ENCODE measurements around the gene TMEM185B.
"Not testable (repeated sequence)": the region's sequence is repeated elsewhere in the genome, so short reads cannot be mapped to it uniquely, and the experiment has no call there.

TMEM185B gene

GRCh38 chr2:120238728-120239487 is 15.7 kb upstream of the TMEM185B start:
- H3K4me3 ChIP-seq (ENCODE audit: insufficient read length, low read depth): no peak overlapping the region
- peaks cover 36% of the 10 kb centered on the region for H3K4me1 ChIP-seq (ENCODE audit: insufficient read depth, insufficient read length)
- TF ChIP-seq SUZ12 (IDR thresholded peaks at IDR 0.05; ENCODE audit: extremely low read depth, insufficient read depth, insufficient read length): no peak
- no peak for TF ChIP-seq ZNF274 (IDR thresholded peaks at IDR 0.05; ENCODE audit: low read depth, low read length)
- TF ChIP-seq YY1 (IDR thresholded peaks at IDR 0.05; ENCODE audit: insufficient read depth, insufficient read length): no peak
- no peak for DNase-seq (ENCODE audit: low read depth, low spot score)
- no peaks in the 10 kb centered on the region for H3K27me3 ChIP-seq (ENCODE audit: insufficient read depth, insufficient read length)
- no peaks in the 10 kb centered on the region for H3K36me3 ChIP-seq (ENCODE audit: insufficient read depth, insufficient read length, low read length)
- no peaks in the 10 kb centered on the region for H3K9me3 ChIP-seq (ENCODE audit: insufficient read depth, low read length)
- peak overlapping the region; percentile 12 for H3K9ac ChIP-seq (ENCODE audit: insufficient read length, low read depth)

DNA sequence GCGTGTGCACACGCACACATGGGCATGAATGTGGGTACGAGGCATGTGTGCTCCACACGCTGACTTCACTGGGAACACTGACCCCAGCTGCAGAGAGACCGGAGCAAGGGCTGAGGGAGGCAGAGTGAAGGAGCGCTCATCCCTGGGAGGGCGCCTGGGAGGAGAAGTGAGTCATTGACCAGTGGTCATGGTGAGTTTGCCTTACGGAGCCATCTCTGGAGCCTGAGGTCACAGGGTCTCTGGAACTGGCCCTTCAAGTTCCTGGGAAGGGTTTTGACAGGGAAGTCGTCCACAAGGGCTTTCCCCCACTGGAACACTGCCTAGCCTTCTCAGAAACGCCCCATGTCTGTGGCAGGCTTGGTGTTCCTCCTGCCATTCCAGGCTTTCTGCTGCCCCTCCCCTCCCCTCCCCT is 14.3 kb upstream of the TMEM185B start:
- no peak for DNase-seq (ENCODE audit: low read depth, low spot score)
- peak overlapping the region; percentile 58 for H3K9ac ChIP-seq (ENCODE audit: insufficient read length, low read depth)
- H3K36me3 ChIP-seq (ENCODE audit: insufficient read depth, insufficient read length, low read length): no peaks in the 10 kb centered on the region
- TF ChIP-seq ZNF274 (IDR thresholded peaks at IDR 0.05; ENCODE audit: low read depth, low read length): no peak
- no peak for TF ChIP-seq SUZ12 (IDR thresholded peaks at IDR 0.05; ENCODE audit: extremely low read depth, insufficient read depth, insufficient read length)
- H3K4me3 ChIP-seq (ENCODE audit: insufficient read length, low read depth): no peak overlapping the region
- H3K9me3 ChIP-seq (ENCODE audit: insufficient read depth, low read length): no peaks in the 10 kb centered on the region
- H3K27me3 ChIP-seq (ENCODE audit: insufficient read depth, insufficient read length): no peaks in the 10 kb centered on the region
- peaks cover 30% of the 10 kb centered on the region for H3K4me1 ChIP-seq (ENCODE audit: insufficient read depth, insufficient read length)

- Histone ChIP-seq H3K4me1 (ENCODE audit: insufficient read depth, insufficient read length) (peaks cover 30% of the 10 kb centered on the region), H3K9me3 (ENCODE audit: insufficient read depth, low read length) (no peaks in the 10 kb centered on the region), H3K4me3 (ENCODE audit: insufficient read length, low read depth) (no peak overlapping the region), H3K36me3 (ENCODE audit: insufficient read depth, insufficient read length, low read length) (no peaks in the 10 kb centered on the region), H3K9ac (ENCODE audit: insufficient read length, low read depth) (no peak overlapping the region), H3K27me3 (ENCODE audit: insufficient read depth, insufficient read length) (no peaks in the 10 kb centered on the region)
- no peak for DNase-seq (ENCODE audit: low read depth, low spot score)
- TF ChIP-seq YY1 (IDR thresholded peaks at IDR 0.05; ENCODE audit: insufficient read depth, insufficient read length) (no peak), SUZ12 (IDR thresholded peaks at IDR 0.05; ENCODE audit: extremely low read depth, insufficient read depth, insufficient read length) (no peak), ZNF274 (IDR thresholded peaks at IDR 0.05; ENCODE audit: low read depth, low read length) (no peak)
These were observed 13.6 kb upstream of the TMEM185B start for GRCh38 chr2:120236791-120237190.

GRCh38 chr2:120236316-120236715 is 13.1 kb upstream of the TMEM185B start:
- DNase-seq (ENCODE audit: low read depth, low spot score): no peak
- TF ChIP-seq ZNF274 (IDR thresholded peaks at IDR 0.05; ENCODE audit: low read depth, low read length) (no peak), YY1 (IDR thresholded peaks at IDR 0.05; ENCODE audit: insufficient read depth, insufficient read length) (no peak), SUZ12 (IDR thresholded peaks at IDR 0.05; ENCODE audit: extremely low read depth, insufficient read depth, insufficient read length) (no peak)
- H3K27me3 ChIP-seq (ENCODE audit: insufficient read depth, insufficient read length): no peaks in the 10 kb centered on the region
- no peaks in the 10 kb centered on the region for H3K36me3 ChIP-seq (ENCODE audit: insufficient read depth, insufficient read length, low read length)
- H3K4me3 ChIP-seq (ENCODE audit: insufficient read length, low read depth): no peak overlapping the region
- peaks cover 30% of the 10 kb centered on the region for H3K4me1 ChIP-seq (ENCODE audit: insufficient read depth, insufficient read length)
- no peak overlapping the region for H3K9ac ChIP-seq (ENCODE audit: insufficient read length, low read depth)
- H3K9me3 ChIP-seq (ENCODE audit: insufficient read depth, low read length): no peaks in the 10 kb centered on the region

- Histone ChIP-seq H3K4me1 (ENCODE audit: insufficient read depth, insufficient read length) (peaks cover 27% of the 10 kb centered on the region), H3K27me3 (ENCODE audit: insufficient read depth, insufficient read length) (no peaks in the 10 kb centered on the region), H3K9me3 (ENCODE audit: insufficient read depth, low read length) (no peaks in the 10 kb centered on the region), H3K9ac (ENCODE audit: insufficient read length, low read depth) (no peak overlapping the region), H3K36me3 (ENCODE audit: insufficient read depth, insufficient read length, low read length) (no peaks in the 10 kb centered on the region), H3K4me3 (ENCODE audit: insufficient read length, low read depth) (no peak overlapping the region)
- DNase-seq (ENCODE audit: low read depth, low spot score): no peak
- TF ChIP-seq SUZ12 (IDR thresholded peaks at IDR 0.05; ENCODE audit: extremely low read depth, insufficient read depth, insufficient read length) (no peak), ZNF274 (IDR thresholded peaks at IDR 0.05; ENCODE audit: low read depth, low read length) (no peak), YY1 (IDR thresholded peaks at IDR 0.05; ENCODE audit: insufficient read depth, insufficient read length) (no peak)
These were observed 12.5 kb upstream of the TMEM185B start for GRCh38 chr2:120235681-120236080.

- H3K27me3 ChIP-seq (ENCODE audit: insufficient read depth, insufficient read length); H3K9me3 ChIP-seq (ENCODE audit: insufficient read depth, low read length); H3K9ac ChIP-seq (ENCODE audit: insufficient read length, low read depth); DNase-seq (ENCODE audit: low read depth, low spot score); H3K4me3 ChIP-seq (ENCODE audit: insufficient read length, low read depth); H3K36me3 ChIP-seq (ENCODE audit: insufficient read depth, insufficient read length, low read length): not testable (repeated sequence)
- peaks cover 26% of the 10 kb centered on the region for H3K4me1 ChIP-seq (ENCODE audit: insufficient read depth, insufficient read length)
These were observed 12.0 kb upstream of the TMEM185B start for GRCh38 chr2:120235158-120235557.

DNA sequence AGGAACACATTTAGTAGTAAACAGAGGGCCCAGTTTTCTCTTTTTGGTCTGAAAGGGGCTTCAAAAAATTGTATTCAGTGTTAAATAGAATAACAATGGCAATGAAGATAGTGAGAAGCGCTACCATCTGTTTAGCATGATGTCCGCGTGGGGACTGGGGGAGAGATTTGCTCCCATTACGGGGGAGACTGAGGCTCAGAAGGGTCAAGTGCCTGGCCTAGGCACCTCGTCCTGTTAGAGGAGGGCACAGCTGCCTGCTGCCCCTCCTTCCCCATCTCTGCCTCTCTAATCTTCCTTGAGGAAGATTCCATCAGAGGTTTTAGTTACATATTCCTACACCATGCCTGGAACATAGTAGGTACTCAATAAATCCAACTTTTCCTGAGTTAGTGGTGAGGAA is 10.1 kb upstream of the TMEM185B start:
- no peak for DNase-seq (ENCODE audit: low read depth, low spot score)
- H3K4me3 ChIP-seq (ENCODE audit: insufficient read length, low read depth): no peak overlapping the region
- TF ChIP-seq ZNF274 (IDR thresholded peaks at IDR 0.05; ENCODE audit: low read depth, low read length): no peak
- no peak for TF ChIP-seq YY1 (IDR thresholded peaks at IDR 0.05; ENCODE audit: insufficient read depth, insufficient read length)
- no peak for TF ChIP-seq SUZ12 (IDR thresholded peaks at IDR 0.05; ENCODE audit: extremely low read depth, insufficient read depth, insufficient read length)
- no peaks in the 10 kb centered on the region for H3K36me3 ChIP-seq (ENCODE audit: insufficient read depth, insufficient read length, low read length)
- H3K9ac ChIP-seq (ENCODE audit: insufficient read length, low read depth): no peak overlapping the region
- H3K27me3 ChIP-seq (ENCODE audit: insufficient read depth, insufficient read length): no peaks in the 10 kb centered on the region
- H3K9me3 ChIP-seq (ENCODE audit: insufficient read depth, low read length): no peaks in the 10 kb centered on the region
- peaks cover 13% of the 10 kb centered on the region for H3K4me1 ChIP-seq (ENCODE audit: insufficient read depth, insufficient read length)
